K562 (cell line): ENCODE data around the gene CST3. TPM values are rescaled to one million over a fixed set of nuclear protein-coding genes. Genes with fewer than 3 reads are reported as not detected.

Experiments
- ATAC-seq: fragments of 200-7000 bp; cut with Tn5 transposase; 3 replicates; pipeline ENCODE4 v1.9.1; 2020; ENCODE audit warnings: moderate library complexity
- BruUV-seq: library from RNA; stranded (reverse); fragments of 400-500 nt; replicated peaks from 2 replicates; lab custom pipeline; 2021; lab: Mats Ljungman, UMichigan
- CTCF ChIA-PET: fragments of 300-600 bp; formaldehyde crosslinking; extraction: SDS; loops from one replicate; lab custom pipeline; 2021; ENCODE audit warnings: low intra/inter-chr PET ratio; lab: Yijun Ruan, JAX
- POLR2A ChIA-PET: fragments of 300-600, 350-650 bp; sonication (Branson Sonifier 250); formaldehyde crosslinking; extraction: SDS; loops from one replicate; lab custom pipeline; 2021; ENCODE audit warnings: antibody characterized with exemption, inconsistent platforms; lab: Yijun Ruan, JAX
- DNase-seq, 4 experiments: peaks; one replicate each; pipeline versions ENCODE4 v3.0.0 to v3.0.0-alpha.2; 2011 to 2018; ENCODE audit warnings: low spot score in 3 of 4, mixed read lengths in 3 of 4; ENCODE audit errors: extremely low read depth in 1 of 4
- FAIRE-seq: peaks from 2 replicates; lab custom pipeline; 2011; peaks lifted over from hg19 to GRCh38; lab: Jason Lieb, UNC
- H2AFZ ChIP-seq: 2 replicates; pipeline ENCODE4 v1.6.0; 2011; ENCODE audit warnings: low read depth, low read length, control low read depth, inconsistent platforms
- H3K27ac ChIP-seq: fragments of 200-600 bp; 3 replicates; pipeline ENCODE4 v1.8.0; 2011; ENCODE audit warnings: low read depth, mild to moderate bottlenecking, control low read depth, inconsistent platforms, low read length, moderate library complexity, mixed read lengths; ENCODE audit errors: extremely low read depth
- H3K27me3 ChIP-seq, 2 experiments: fragments of 300-600 bp in 1 of 2; 2 replicates in 1 of 2; 3 replicates in 1 of 2; pipeline versions ENCODE4 v1.6.0 to v1.8.0; 2011; ENCODE audit warnings: inconsistent platforms in 2 of 2, low read length in 2 of 2, mild to moderate bottlenecking in 1 of 2, mixed read lengths in 1 of 2, moderate library complexity in 1 of 2; ENCODE audit not compliant: control insufficient read depth in 2 of 2, insufficient read depth in 2 of 2
- H3K36me3 ChIP-seq: fragments of 300-600 bp; 3 replicates; pipeline ENCODE4 v1.8.0; 2011; ENCODE audit warnings: mild to moderate bottlenecking, low read length, inconsistent platforms; ENCODE audit not compliant: control insufficient read depth, insufficient read depth
- H3K4me1 ChIP-seq, 2 experiments: fragments of 200-600 bp in 1 of 2; replicated peaks in 1 of 2; 2 replicates in 1 of 2; 3 replicates in 1 of 2; pipeline versions ENCODE4 v1.5.1 to v1.8.0; 2011; ENCODE audit warnings: inconsistent platforms in 2 of 2, low read length in 2 of 2, mild to moderate bottlenecking in 1 of 2, mixed read lengths in 1 of 2, moderate library complexity in 1 of 2; ENCODE audit not compliant: control insufficient read depth in 2 of 2, insufficient read depth in 2 of 2
- H3K4me2 ChIP-seq: 2 replicates; pipeline ENCODE4 v1.6.1; 2011; ENCODE audit warnings: low read length, control low read depth, inconsistent platforms, mixed read lengths; ENCODE audit not compliant: insufficient read depth
- H3K4me3 ChIP-seq: fragments of 200-600 bp; sonication (generic), shearing (Covaris generic); 2 replicates; pipeline ENCODE4 v1.5.1; 2016; ENCODE audit warnings: control low read depth, inconsistent platforms
- H3K79me2 ChIP-seq: fragments of 200-600 bp; 3 replicates; pipeline ENCODE4 v1.8.0; 2011; ENCODE audit warnings: low read length, inconsistent platforms; ENCODE audit not compliant: control insufficient read depth, insufficient read depth
- H3K9ac ChIP-seq, 2 experiments: 2 replicates each; pipeline versions ENCODE4 v1.6.0 to v1.6.1; 2011; ENCODE audit warnings: low read depth in 2 of 2, low read length in 2 of 2, control low read depth in 1 of 2, inconsistent platforms in 1 of 2, mild to moderate bottlenecking in 1 of 2, mixed read lengths in 1 of 2; ENCODE audit not compliant: insufficient read depth in 1 of 2
- H3K9me1 ChIP-seq: one replicate; pipeline ENCODE4 v1.6.0; 2011; ENCODE audit warnings: inconsistent platforms, mild to moderate bottlenecking, low read length, moderate library complexity; ENCODE audit not compliant: control insufficient read depth, insufficient read depth
- H3K9me3 ChIP-seq: replicated peaks from 2 replicates; pipeline ENCODE4 v1.5.1; 2011; ENCODE audit warnings: low read depth, low read length, inconsistent platforms; ENCODE audit not compliant: control insufficient read depth, insufficient read depth
- H4K20me1 ChIP-seq: replicated peaks from 2 replicates; pipeline ENCODE4 v1.6.1; 2011; ENCODE audit warnings: low read length, inconsistent platforms, mixed read lengths; ENCODE audit not compliant: control insufficient read depth, insufficient read depth
- AFF1 ChIP-seq, 2 experiments: fragments of 450-650 bp; IDR thresholded peaks; 2 replicates each; pipeline ENCODE4 v1.6.1; 2018; ENCODE audit warnings: mild to moderate bottlenecking in 2 of 2, low read depth in 1 of 2; ENCODE audit not compliant: partially characterized antibody in 2 of 2
- CCNT2 ChIP-seq: IDR thresholded peaks from 2 replicates; pipeline ENCODE4 v1.6.1; 2011; ENCODE audit warnings: borderline replicate concordance, low read depth, mild to moderate bottlenecking, moderate library complexity, mixed read lengths, low read length; ENCODE audit not compliant: insufficient read length; ENCODE audit errors: extremely low read depth
- CEBPG ChIP-seq, 3 experiments: fragments of 200-800 bp in 1 of 3; sonication (Bioruptor generic) in 1 of 3; sonication (generic) in 1 of 3; formaldehyde crosslinking in 1 of 3; IDR thresholded peaks in 2 of 3; conservative IDR thresholded peaks in 1 of 3; 2 replicates each; pipeline versions ENCODE4 v1.6.1 to v1.8.0; 2016 to 2022; ENCODE audit warnings: missing compliant biosample characterization in 2 of 3, missing genetic modification characterization in 2 of 3, mild to moderate bottlenecking in 1 of 3, missing genetic modification reagents in 1 of 3
- IRF9 ChIP-seq: fragments of 450-650 bp; IDR thresholded peaks from 2 replicates; pipeline ENCODE4 v1.6.1; 2016; ENCODE audit warnings: missing biosample characterization, missing genetic modification characterization
- RUNX1 ChIP-seq: sonication (generic); IDR thresholded peaks from 2 replicates; pipeline ENCODE4 v1.6.1; 2016; ENCODE audit warnings: antibody characterized with exemption, low read depth
- ZKSCAN8 ChIP-seq: fragments of 200-800 bp; sonication (Bioruptor generic); IDR thresholded peaks from 2 replicates; pipeline ENCODE4 v1.6.1; 2016; ENCODE audit warnings: missing genetic modification characterization, missing compliant biosample characterization
- ZNF780A ChIP-seq: fragments of 250-450 bp; sonication (Bioruptor Pico); IDR thresholded peaks from 2 replicates; pipeline ENCODE4 v1.5.0; 2021; ENCODE audit warnings: mild to moderate bottlenecking
- ZSCAN29 ChIP-seq: fragments of 450-650 bp; IDR thresholded peaks from 2 replicates; pipeline ENCODE4 v1.6.1; 2017
- ZZZ3 ChIP-seq: fragments of 450-650 bp; IDR thresholded peaks from 2 replicates; pipeline ENCODE4 v1.6.1; 2016; ENCODE audit warnings: antibody characterized with exemption, mild to moderate bottlenecking, moderate library complexity
- WGBS: fragments of 100-300 bp; shearing (Covaris generic); methylation state at CpG from one replicate; pipeline ENCODE4 v1.1.6; 2016; ENCODE audit warnings: low coverage, mixed read lengths; ENCODE audit not compliant: insufficient coverage; ENCODE audit errors: missing lambda C conversion rate; 5-methylcytosine and 5-hydroxymethylcytosine counted together
- in situ Hi-C: fragments of 300-500 bp; cut with MboI; formaldehyde crosslinking; loops from 4 replicates; pipeline ENCODE4 v1.15.0; 2018; ENCODE audit warnings: inconsistent platforms, mixed read lengths
- intact Hi-C: fragments of 100-400 bp; cut with micrococcal nuclease; formaldehyde crosslinking; loops from 2 replicates; pipeline ENCODE4 v1.14.2; 2022
- polyA plus RNA-seq, 8 experiments: library from polyadenylated mRNA; depleted of rRNA in 4 of 8; stranded (reverse) in 5 of 8; unstranded in 3 of 8; fragments of >200 nt; fragmentation: Nextera tagmentation in 2 of 8; fragmentation: Illumina TruSeq in 1 of 8; extraction: Ambion mirVana in 2 of 8; extraction: Trizol in 1 of 8; gene quantifications; 2 replicates each; pipeline versions ENCODE4 v1.2.1 to v1.2.3, GENCODE V29; 2011 to 2014; ENCODE audit warnings: inconsistent platforms in 1 of 8, missing spikeins in 1 of 8
- total RNA-seq, 7 experiments: library from RNA; depleted of rRNA in 6 of 7; stranded (reverse); fragments of >200 nt in 6 of 7; fragmentation: Illumina TruSeq in 2 of 7; extraction: Trizol in 2 of 7; gene quantifications; 2 replicates each; pipeline versions ENCODE4 v1.2.1 to v1.2.3, GENCODE V29; 2011 to 2021; ENCODE audit warnings: low replicate concordance in 1 of 7

The CST3 gene
- total and polyA plus RNA-seq, 9 of the 15 experiments (the other 6 are each of a cell fraction or from before 2014, with no cell fraction given) = 8.7 to 113 (median 48.5) TPM

GRCh38 chr20:23596579-23597250 lies 41.0 kb downstream of the CST3 start:
- no peak for ATAC-seq
- Histone ChIP-seq H3K36me3 (no peaks in the 10 kb centered on the region), H3K4me1 (no peaks in the 10 kb centered on the region), H3K79me2 (no peaks in the 10 kb centered on the region), H2AFZ (no peak overlapping the region), H3K9ac (no peak overlapping the region), H3K4me3 (no peak overlapping the region), H3K9me3 (no peaks in the 10 kb centered on the region), H3K4me2 (no peak overlapping the region), H3K27ac (no peak overlapping the region), H3K27me3 (no peaks in the 10 kb centered on the region; a peak in 1 of 5 replicates), H3K9me1 (no peaks in the 10 kb centered on the region), H4K20me1 (no peaks in the 10 kb centered on the region)
- in situ Hi-C loops (no loop called here), intact Hi-C loops (no loop called here)
- DNase-seq = no peak
- BruUV-seq = no TSS peak
- WGBS = 0% methylated on average over 2 of the region's 2 CpGs
- FAIRE-seq = no peak
- POLR2A ChIA-PET = no interaction called here
- CTCF ChIA-PET = no interaction called here
- TF ChIP-seq CEBPG (CRISPR knock-in tag; IDR thresholded peaks at IDR 0.05) = no peak
- 0 out of 4 replicates have a peak, but pooled peaks of 1 of the 2 experiments have one; percentile 38 for TF ChIP-seq CEBPG (tag; conservative IDR thresholded peaks at IDR 0.05 in 1 of 2, IDR thresholded peaks at IDR 0.05 in 1 of 2)
- no peak for TF ChIP-seq RUNX1
- TF ChIP-seq ZSCAN29 = no peak
- TF ChIP-seq ZZZ3 = no peak
- TF ChIP-seq, all 486 proteins: peak for 1

GRCh38 chr20:23595941-23596340 lies 41.8 kb downstream of the CST3 start:
- TF ChIP-seq CCNT2 (no peak), ZKSCAN8 (CRISPR knock-in tag) (no peak), IRF9 (tag) (no peak), AFF1 (IDR thresholded peaks at IDR 0.05; ENCODE audit: low read depth in 1 of 2, partially characterized antibody in 2 of 2) (no peak), ZNF780A (CRISPR knock-in tag) (no peak)
- no peak overlapping the region for H3K27ac ChIP-seq
- WGBS = 9% methylated on average over 1 of the region's 1 CpG
- intact Hi-C loops (no loop called here), in situ Hi-C loops (no loop called here)
- ATAC-seq (no peak), FAIRE-seq (no peak), DNase-seq (no peak)
- no peaks in the 10 kb centered on the region for H4K20me1 ChIP-seq
- H2AFZ ChIP-seq = no peak overlapping the region
- CTCF ChIA-PET = no interaction called here
- no peaks in the 10 kb centered on the region for H3K9me3 ChIP-seq
- H3K79me2 ChIP-seq = no peaks in the 10 kb centered on the region
- no peak overlapping the region for H3K9ac ChIP-seq
- no peaks in the 10 kb centered on the region for H3K36me3 ChIP-seq
- H3K27me3 ChIP-seq = no peaks in the 10 kb centered on the region
- no peaks in the 10 kb centered on the region for H3K4me1 ChIP-seq
- no peak overlapping the region for H3K4me3 ChIP-seq
- POLR2A ChIA-PET = no interaction called here
- H3K9me1 ChIP-seq = no peaks in the 10 kb centered on the region
- H3K4me2 ChIP-seq = no peak overlapping the region
- no TSS peak for BruUV-seq
